Measurements from ENCODE around the gene LSAMP. TPM values are rescaled to one million over a fixed set of nuclear protein-coding genes. Genes with fewer than 3 reads are reported as not detected.

The LSAMP gene
- total and polyA plus RNA-seq, 2 of the 4 experiments (the other 2 are of a cell fraction) = 7.9 to 8.0 TPM

GRCh38 chr3:116179091-116179490 lies 266.2 kb downstream of the LSAMP start:
- no peak overlapping the region for H2BK15ac ChIP-seq (ENCODE audit: low read depth, low read length)
- no peak overlapping the region for H3K27ac ChIP-seq (ENCODE audit: insufficient read depth, low read length)
- no peak overlapping the region for H3K9ac ChIP-seq (ENCODE audit: low read depth, low read length)
- no peak overlapping the region for H3K4ac ChIP-seq (ENCODE audit: low read depth, low read length)
- peak; percentile 96 for ATAC-seq (ENCODE audit: low read depth)
- no peak overlapping the region for H3K14ac ChIP-seq (replicated peaks; ENCODE audit: low read depth, low read length)
- peak; percentile 85 for DNase-seq
- no peak overlapping the region for H4K8ac ChIP-seq (ENCODE audit: low read depth in 2 of 2, low read length in 2 of 2)
- no peak overlapping the region for H3K56ac ChIP-seq (ENCODE audit: extremely low read depth, insufficient read depth, low read length)
- no peak overlapping the region for H2BK120ac ChIP-seq (ENCODE audit: low read depth, low read length)
- H2AK5ac ChIP-seq (ENCODE audit: low read depth, low read length) = no peak overlapping the region
- H2BK20ac ChIP-seq (ENCODE audit: low read depth, low read length) = no peak overlapping the region
- H2AK9ac ChIP-seq (replicated peaks; ENCODE audit: low read depth, low read length, poor library complexity) = no peak overlapping the region
- no peak overlapping the region for H2AFZ ChIP-seq (replicated peaks; ENCODE audit: low read length, poor library complexity)
- H3K4me1 ChIP-seq (ENCODE audit: control insufficient read depth, insufficient read depth, low read length) = peaks cover 7% of the 10 kb centered on the region; the same call in 1 of the 2 replicates
- no peaks in the 10 kb centered on the region for H3K79me1 ChIP-seq (ENCODE audit: low read depth in 1 of 2, low read length in 2 of 2)
- no peak overlapping the region for H3K18ac ChIP-seq (ENCODE audit: low read depth, low read length)
- dilution Hi-C loops (cut with HindIII; ENCODE audit: low sequenced_read_pairs, unreplicated experiment) = no loop called here
- no peaks in the 10 kb centered on the region for H3K9me1 ChIP-seq (ENCODE audit: insufficient read depth, low read length)
- H4K20me1 ChIP-seq (ENCODE audit: insufficient read depth, low read length) = no peaks in the 10 kb centered on the region
- ChIA-PET CTCF (no interaction called here), POLR2A (ENCODE audit: unreplicated experiment) (no interaction called here)
- no TSS peak for BruUV-seq (replicated peaks)
- H4K91ac ChIP-seq (ENCODE audit: insufficient read depth, low read depth, low read length) = no peak overlapping the region
- H3K4me2 ChIP-seq (ENCODE audit: low read depth, low read length) = no peak overlapping the region
- H3K4me3 ChIP-seq (ENCODE audit: insufficient read depth, low read depth, low read length) = no peak overlapping the region
- no peak overlapping the region for H2BK5ac ChIP-seq (ENCODE audit: low read depth, low read length, poor library complexity, severe bottlenecking)
- no peak overlapping the region for H4K5ac ChIP-seq (ENCODE audit: low read depth, low read length)
- in situ Hi-C loops (cut with MboI; ENCODE audit: low sequenced_read_pairs) = no loop called here
- no peaks in the 10 kb centered on the region for H3K27me3 ChIP-seq (ENCODE audit: control insufficient read depth, insufficient read depth, low read length)
- intact Hi-C loops (cut with micrococcal nuclease) = no loop called here
- TF ChIP-seq SMC3 (IDR thresholded peaks at IDR 0.05; ENCODE audit: low read depth, low read length) (no peak), ELK1 (IDR thresholded peaks at IDR 0.05; ENCODE audit: borderline replicate concordance, low read depth, low read length) (no peak), RFX5 (IDR thresholded peaks at IDR 0.05; ENCODE audit: low read depth, low read length) (no peak), MAZ (IDR thresholded peaks at IDR 0.05; ENCODE audit: borderline replicate concordance, low read depth, low read length) (no peak), USF2 (IDR thresholded peaks at IDR 0.05; ENCODE audit: low read depth, low read length) (no peak), CTCF (conservative IDR thresholded peaks at IDR 0.05; ENCODE audit: low read depth, low read length) (no peak), POLR2A (IDR thresholded peaks at IDR 0.05; ENCODE audit: low read depth, low read length) (no peak), RCOR1 (IDR thresholded peaks at IDR 0.05; ENCODE audit: insufficient replicate concordance, low read length) (no peak), NFE2L2 (IDR thresholded peaks at IDR 0.05; ENCODE audit: low read depth, low read length) (no peak), FOS (IDR thresholded peaks at IDR 0.05; ENCODE audit: low read depth, low read length) (no peak), CEBPB (IDR thresholded peaks at IDR 0.05; ENCODE audit: low read depth, low read length) (no peak), CHD1 (IDR thresholded peaks at IDR 0.05; ENCODE audit: low read depth, low read length) (no peak), MXI1 (IDR thresholded peaks at IDR 0.05; ENCODE audit: borderline replicate concordance, low read depth, low read length) (no peak), RAD21 (IDR thresholded peaks at IDR 0.05; ENCODE audit: low read length) (no peak), BHLHE40 (IDR thresholded peaks at IDR 0.05; ENCODE audit: low read depth, low read length) (no peak)
- H3K23ac ChIP-seq (ENCODE audit: low read depth, low read length) = no peak overlapping the region
- no peaks in the 10 kb centered on the region for H3K36me3 ChIP-seq (ENCODE audit: control insufficient read depth, insufficient read depth, low read length)
- no peaks in the 10 kb centered on the region for H3K9me3 ChIP-seq (ENCODE audit: control insufficient read depth, insufficient read depth, low read length)
- no CpG with 5 or more reads among the region's 1 CpG for WGBS, 2 experiments (ENCODE audit: extremely low coverage in 2 of 2, insufficient read length in 1 of 2)
